ENCODE results near the gene BRSK2.
A peak's percentile ranks its signal among the peaks of the same experiment; 100 is the strongest.
"Not testable (repeated sequence)": the region's sequence is repeated elsewhere in the genome, so short reads cannot be mapped to it uniquely, and the experiment has no call there.

BRSK2 gene

GRCh38 chr11:1410366-1411291, 20.9 kb downstream of the BRSK2 start:
- DNase-seq: no peak
- TF ChIP-seq POLR2A (IDR thresholded peaks at IDR 0.05; ENCODE audit: low read length) (no peak), GATA1 (IDR thresholded peaks at IDR 0.05; ENCODE audit: low read depth, low read length) (no peak)

- no peak for DNase-seq
- TF ChIP-seq GATA1 (IDR thresholded peaks at IDR 0.05; ENCODE audit: low read depth, low read length) (no peak), POLR2A (IDR thresholded peaks at IDR 0.05; ENCODE audit: low read length) (no peak)
Observed at GRCh38 chr11:1411301-1411700, 21.6 kb downstream of the BRSK2 start.

- DNase-seq: not testable (repeated sequence)
Observed at GRCh38 chr11:1411739-1412138, 22.0 kb downstream of the BRSK2 start.

- TF ChIP-seq GATA1 (IDR thresholded peaks at IDR 0.05; ENCODE audit: low read depth, low read length) (no peak), POLR2A (IDR thresholded peaks at IDR 0.05; ENCODE audit: low read length) (no peak)
Observed at GRCh38 chr11:1412377-1413095, 22.8 kb downstream of the BRSK2 start.

GRCh38 chr11:1414650-1415049, 24.9 kb downstream of the BRSK2 start:
- TF ChIP-seq GATA1 (IDR thresholded peaks at IDR 0.05; ENCODE audit: low read depth, low read length) (no peak), POLR2A (IDR thresholded peaks at IDR 0.05; ENCODE audit: low read length) (no peak)
- no peak for DNase-seq

More at GRCh38 chr11:1412377-1413095, 22.8 kb downstream of the BRSK2 start:
- no peak for DNase-seq

- TF ChIP-seq POLR2A (IDR thresholded peaks at IDR 0.05; ENCODE audit: low read length): no peak
- no peak for TF ChIP-seq GATA1 (IDR thresholded peaks at IDR 0.05; ENCODE audit: low read depth, low read length)
- DNase-seq: no peak
Observed at GRCh38 chr11:1415631-1416030, 25.9 kb downstream of the BRSK2 start.

- peak; percentile 45 to 51 for DNase-seq
Observed at GRCh38 chr11:1418192-1418795, 28.6 kb downstream of the BRSK2 start.

GRCh38 chr11:1419811-1420210, 30.1 kb downstream of the BRSK2 start:
- DNase-seq: no peak
- TF ChIP-seq GATA1 (IDR thresholded peaks at IDR 0.05; ENCODE audit: low read depth, low read length): no peak
- TF ChIP-seq POLR2A (IDR thresholded peaks at IDR 0.05; ENCODE audit: low read length): no peak

- TF ChIP-seq POLR2A (IDR thresholded peaks at IDR 0.05; ENCODE audit: low read length) (no peak), GATA1 (IDR thresholded peaks at IDR 0.05; ENCODE audit: low read depth, low read length) (no peak)
Observed at GRCh38 chr11:1421291-1421690, 31.6 kb downstream of the BRSK2 start.

GRCh38 chr11:1422481-1422880, 32.7 kb downstream of the BRSK2 start:
- DNase-seq: no peak

More at GRCh38 chr11:1421291-1421690, 31.6 kb downstream of the BRSK2 start:
- no peak for DNase-seq

GRCh38 chr11:1422981-1423380, 33.2 kb downstream of the BRSK2 start:
- TF ChIP-seq POLR2A (IDR thresholded peaks at IDR 0.05; ENCODE audit: low read length) (no peak), GATA1 (IDR thresholded peaks at IDR 0.05; ENCODE audit: low read depth, low read length) (no peak)
- no peak for DNase-seq

More at GRCh38 chr11:1422481-1422880, 32.7 kb downstream of the BRSK2 start:
- TF ChIP-seq POLR2A (IDR thresholded peaks at IDR 0.05; ENCODE audit: low read length) (no peak), GATA1 (IDR thresholded peaks at IDR 0.05; ENCODE audit: low read depth, low read length) (no peak)

GRCh38 chr11:1423406-1423805, 33.7 kb downstream of the BRSK2 start:
- DNase-seq: not testable (repeated sequence)

GRCh38 chr11:1425006-1425405, 35.3 kb downstream of the BRSK2 start:
- no peak for DNase-seq
- no peak for TF ChIP-seq GATA1 (IDR thresholded peaks at IDR 0.05; ENCODE audit: low read depth, low read length)

GRCh38 chr11:1425439-1425838, 35.7 kb downstream of the BRSK2 start:
- TF ChIP-seq POLR2A (IDR thresholded peaks at IDR 0.05; ENCODE audit: low read length) (no peak), GATA1 (IDR thresholded peaks at IDR 0.05; ENCODE audit: low read depth, low read length) (no peak)
- DNase-seq: no peak

All from erythroblast (primary cell).